Endothelial cell of umbilical vein (primary cell): ENCODE data around the gene KLRF2. TPM values are rescaled to one million over a fixed set of nuclear protein-coding genes. Genes with fewer than 3 reads are reported as not detected.

Experiments used
- BruUV-seq: library from RNA; stranded (reverse); fragments of 400-500 nt; replicated peaks from 2 replicates; lab custom pipeline; 2021; lab: Mats Ljungman, UMichigan
- CTCF ChIA-PET: fragments of 300-600, 350-600 bp; sonication (Branson Sonifier 250); formaldehyde crosslinking; loops from one replicate; lab custom pipeline; 2021; ENCODE audit warnings: antibody characterized with exemption, inconsistent platforms; lab: Charles Lee
- POLR2A ChIA-PET: fragments of 300-600, 350-600 bp; sonication (Branson Sonifier 250); formaldehyde crosslinking; loops from one replicate; lab custom pipeline; 2021; ENCODE audit warnings: antibody characterized with exemption, inconsistent platforms; lab: Charles Lee
- DNase-seq: peaks from one replicate; pipeline ENCODE4 v3.0.0-alpha.2; 2011; ENCODE audit warnings: low read depth, low spot score
- FAIRE-seq: peaks from 2 replicates; lab custom pipeline; 2011; peaks lifted over from hg19 to GRCh38; lab: Jason Lieb, UNC
- H2AFZ ChIP-seq: 2 replicates; pipeline ENCODE4 v1.6.0; 2012; ENCODE audit warnings: low read depth, low read length, control low read depth, inconsistent platforms
- H3K27ac ChIP-seq: 2 replicates; pipeline ENCODE4 v1.5.1; 2011; ENCODE audit warnings: low read depth, mild to moderate bottlenecking, control low read depth, low read length, moderate library complexity; ENCODE audit not compliant: insufficient read depth
- H3K27me3 ChIP-seq, 2 experiments: 2 replicates each; pipeline versions ENCODE4 v1.6.0 to v1.6.1; 2011; ENCODE audit warnings: low read length in 2 of 2, mixed read lengths in 1 of 2; ENCODE audit not compliant: control insufficient read depth in 2 of 2, insufficient read depth in 2 of 2
- H3K36me3 ChIP-seq, 2 experiments: 2 replicates in 1 of 2; 3 replicates in 1 of 2; pipeline ENCODE4 v1.5.1; 2011; ENCODE audit warnings: low read length in 2 of 2, mild to moderate bottlenecking in 1 of 2, moderate library complexity in 1 of 2; ENCODE audit not compliant: control insufficient read depth in 2 of 2, insufficient read depth in 2 of 2; ENCODE audit errors: extremely low read depth in 1 of 2
- H3K4me1 ChIP-seq: 3 replicates; pipeline ENCODE4 v1.5.1; 2011; ENCODE audit warnings: mild to moderate bottlenecking, low read length; ENCODE audit not compliant: control insufficient read depth, insufficient read depth; ENCODE audit errors: extremely low read depth
- H3K4me2 ChIP-seq: 2 replicates; pipeline ENCODE4 v1.6.1; 2011; ENCODE audit warnings: low read length, control low read depth, mixed read lengths; ENCODE audit not compliant: insufficient read depth
- H3K4me3 ChIP-seq, 3 experiments: fragments of 200-600 bp in 1 of 3; sonication (generic), shearing (Covaris generic) in 1 of 3; replicated peaks in 1 of 3; 2 replicates each; pipeline ENCODE4 v1.5.1; 2011 to 2016; ENCODE audit warnings: control low read depth in 3 of 3, low read length in 3 of 3, mild to moderate bottlenecking in 2 of 3, inconsistent platforms in 1 of 3, low read depth in 1 of 3, moderate library complexity in 1 of 3; ENCODE audit not compliant: insufficient read depth in 1 of 3
- H3K79me2 ChIP-seq: 2 replicates; pipeline ENCODE4 v1.6.0; 2012; ENCODE audit warnings: low read length, inconsistent platforms; ENCODE audit not compliant: control insufficient read depth, insufficient read depth
- H3K9ac ChIP-seq: replicated peaks from 2 replicates; pipeline ENCODE3; 2011; ENCODE audit warnings: low read length, control low read depth; ENCODE audit not compliant: insufficient read depth; ENCODE audit errors: extremely low read depth
- H3K9me1 ChIP-seq: replicated peaks from 3 replicates; pipeline ENCODE4 v1.6.0; 2011; ENCODE audit warnings: mild to moderate bottlenecking, low read length; ENCODE audit not compliant: control insufficient read depth, insufficient read depth; ENCODE audit errors: extremely low read depth
- H3K9me3 ChIP-seq: replicated peaks from 2 replicates; pipeline ENCODE4 v1.5.1; 2012; ENCODE audit warnings: low read length, inconsistent platforms; ENCODE audit not compliant: control insufficient read depth, insufficient read depth
- H4K20me1 ChIP-seq: replicated peaks from 2 replicates; pipeline ENCODE3; 2011; ENCODE audit warnings: mild to moderate bottlenecking, low read length; ENCODE audit not compliant: control insufficient read depth, insufficient read depth; ENCODE audit errors: extremely low read depth
- CTCF ChIP-seq, 2 donors: IDR thresholded peaks; 1 replicate in 1 of 2; 2 replicates in 1 of 2; pipeline ENCODE4 v1.5.1; 2011; ENCODE audit warnings: low read length in 2 of 2, mild to moderate bottlenecking in 2 of 2, moderate library complexity in 2 of 2, control low read depth in 1 of 2, inconsistent platforms in 1 of 2, low read depth in 1 of 2; ENCODE audit not compliant: insufficient read depth in 1 of 2; ENCODE audit errors: extremely low read depth in 1 of 2
- EZH2 ChIP-seq: IDR thresholded peaks from 2 replicates; pipeline ENCODE4 v1.6.1; 2012; ENCODE audit warnings: borderline replicate concordance, low read depth, mild to moderate bottlenecking, moderate library complexity, low read length, inconsistent platforms; ENCODE audit not compliant: severe bottlenecking
- FOS ChIP-seq: IDR thresholded peaks from 2 replicates; pipeline ENCODE4 v1.6.1; 2011; ENCODE audit warnings: mild to moderate bottlenecking, low read length, moderate library complexity, borderline replicate concordance; ENCODE audit not compliant: insufficient read depth
- GATA2 ChIP-seq: IDR thresholded peaks from 2 replicates; pipeline ENCODE4 v1.7.0; 2011; ENCODE audit warnings: low read depth, mild to moderate bottlenecking, moderate library complexity, mixed read lengths, low read length; ENCODE audit not compliant: insufficient read length, insufficient read depth
- JUN ChIP-seq: IDR thresholded peaks from 2 replicates; pipeline ENCODE4 v1.6.1; 2011; ENCODE audit warnings: borderline replicate concordance, low read depth; ENCODE audit not compliant: insufficient read length, insufficient read depth
- MAX ChIP-seq: IDR thresholded peaks from 2 replicates; pipeline ENCODE4 v1.6.1; 2011; ENCODE audit not compliant: insufficient read depth, insufficient read length
- MYC ChIP-seq: IDR thresholded peaks from one replicate; pipeline ENCODE4 v1.6.1; 2011; ENCODE audit warnings: mild to moderate bottlenecking, low read depth, low read length
- POLR2A ChIP-seq: IDR thresholded peaks from 2 replicates; pipeline ENCODE4 v1.6.1; 2012; ENCODE audit warnings: low read depth, mild to moderate bottlenecking, control low read depth, low read length
- POLR2AphosphoS5 ChIP-seq: IDR thresholded peaks from 2 replicates; pipeline ENCODE4 v1.6.1; 2012; ENCODE audit warnings: low read depth, mild to moderate bottlenecking, control low read depth, low read length, moderate library complexity; ENCODE audit not compliant: insufficient read depth
- dilution Hi-C: fragments of 300-500 bp; cut with MboI; formaldehyde crosslinking; loops from one replicate; pipeline ENCODE4 v1.15.0; 2019; ENCODE audit warnings: low sequenced_read_pairs; ENCODE audit not compliant: extremely low pct_ligation_motif_present
- intact Hi-C: fragments of 100-400 bp; cut with micrococcal nuclease; formaldehyde crosslinking; loops from one replicate; pipeline ENCODE4 v1.10.0; 2022
- polyA plus RNA-seq, 4 experiments: library from polyadenylated mRNA; depleted of rRNA in 3 of 4; stranded (reverse) in 3 of 4; unstranded in 1 of 4; fragments of >200 nt; gene quantifications; 2 replicates each; pipeline versions ENCODE4 v1.2.1 to v1.2.3, GENCODE V29; 2011 to 2012; ENCODE audit warnings: missing spikeins in 1 of 4
- total RNA-seq: library from RNA; stranded (reverse); gene quantifications from 2 replicates; pipeline ENCODE4 v1.2.3, GENCODE V29; 2021

The KLRF2 gene
- total and polyA plus RNA-seq, 2 donors (not counting 3 experiments of a cell fraction or from before 2014, with no cell fraction given) = not detected

- Histone ChIP-seq H3K36me3 (no peaks in the 10 kb centered on the region), H3K27me3 (no peaks in the 10 kb centered on the region), H2AFZ (no peak overlapping the region), H3K4me3 (no peak overlapping the region), H3K9me1 (no peaks in the 10 kb centered on the region), H3K9ac (no peak overlapping the region), H3K79me2 (no peaks in the 10 kb centered on the region), H3K4me1 (no peaks in the 10 kb centered on the region), H3K9me3 (no peaks in the 10 kb centered on the region), H3K27ac (no peak overlapping the region), H3K4me2 (no peak overlapping the region), H4K20me1 (no peaks in the 10 kb centered on the region)
- CTCF ChIA-PET = interaction anchor here (0.8 to 1.4 kb wide), 2 partner anchors 26 to 113 kb away, joined by 4 to 5 read pairs; no protein-coding TSS in a partner anchor
- FAIRE-seq = no peak
- TF ChIP-seq EZH2 (no peak), POLR2AphosphoS5 (no peak), FOS (no peak)
- dilution Hi-C loops (no loop called here), intact Hi-C loops (no loop called here)
- no peak for DNase-seq
- POLR2A ChIA-PET = no interaction called here
- BruUV-seq = no TSS peak
Measured at GRCh38 chr12:9856151-9856550, 25.1 kb upstream of the KLRF2 start.

GRCh38 chr12:9856894-9857293 is 24.4 kb upstream of the KLRF2 start:
- Histone ChIP-seq H3K36me3 (no peaks in the 10 kb centered on the region), H3K4me3 (no peak overlapping the region), H3K27ac (no peak overlapping the region), H3K4me2 (no peak overlapping the region), H3K9me1 (no peaks in the 10 kb centered on the region), H3K4me1 (no peaks in the 10 kb centered on the region), H3K27me3 (no peaks in the 10 kb centered on the region), H3K9ac (no peak overlapping the region), H4K20me1 (no peaks in the 10 kb centered on the region), H3K79me2 (no peaks in the 10 kb centered on the region), H3K9me3 (no peaks in the 10 kb centered on the region), H2AFZ (no peak overlapping the region)
- intact Hi-C loops (no loop called here), dilution Hi-C loops (no loop called here)
- no TSS peak for BruUV-seq
- DNase-seq = no peak
- ChIA-PET POLR2A (no interaction called here), CTCF (no interaction called here)
- TF ChIP-seq JUN (no peak), CTCF (IDR thresholded peaks at IDR 0.05; ENCODE audit: extremely low read depth in 1 of 2, insufficient read depth in 1 of 2, low read depth in 1 of 2, low read length in 2 of 2) (no peak), POLR2AphosphoS5 (no peak), GATA2 (no peak), MAX (no peak), MYC (no peak), EZH2 (no peak), POLR2A (no peak), FOS (no peak)
- FAIRE-seq = no peak
